Measurements from ENCODE around the gene RHBDD3. TPM values are rescaled to one million over a fixed set of nuclear protein-coding genes. Genes with fewer than 3 reads are reported as not detected.

RHBDD3 gene
- total RNA-seq, 1 experiment from 2014 or later: 49.6 TPM

GRCh38 chr22:29270475-29271271, 2.9 kb upstream of the RHBDD3 start:
- H3K27ac ChIP-seq (ENCODE audit: low read length): peak overlapping the region; percentile 98
- intact Hi-C loops (cut with micrococcal nuclease; ENCODE audit: unreplicated experiment): no loop called here
- ChIA-PET CTCF (no interaction called here), POLR2A (no interaction called here)
- DNase-seq (ENCODE audit: low read depth, low spot score) (peak; percentile 12), ATAC-seq (no peak)
- H3K36me3 ChIP-seq (ENCODE audit: control insufficient read depth, insufficient read depth, low read length): peaks cover 58% of the 10 kb centered on the region
- no TSS peak for BruUV-seq (replicated peaks)
- H3K4me3 ChIP-seq (ENCODE audit: low read depth in 2 of 2, low read length in 2 of 2): peak overlapping the region; percentile 91 to 98
- TF ChIP-seq CTCF (IDR thresholded peaks at IDR 0.05): no peak
- TF ChIP-seq SIN3A (IDR thresholded peaks at IDR 0.05; ENCODE audit: borderline replicate concordance, insufficient read depth, low read depth, low read length): no peak
- TF ChIP-seq POLR2AphosphoS5 (IDR thresholded peaks at IDR 0.05; ENCODE audit: low read depth, low read length): no peak
- no peak for TF ChIP-seq REST (IDR thresholded peaks at IDR 0.05; ENCODE audit: insufficient read depth in 1 of 2, low read depth in 2 of 2, low read length in 1 of 2)
- TF ChIP-seq TCF7L2 (IDR thresholded peaks at IDR 0.05; ENCODE audit: low read depth, low read length): no peak
- H3K27me3 ChIP-seq (ENCODE audit: control insufficient read depth, insufficient read depth, low read length): no peaks in the 10 kb centered on the region
- peaks cover 34% of the 10 kb centered on the region for H3K4me1 ChIP-seq (ENCODE audit: control insufficient read depth, insufficient read depth, low read length)
- in situ Hi-C loops (cut with HindIII; ENCODE audit: low pct_unique_long_range_greater_than_20kb, low sequenced_read_pairs): no loop called here
- H3K9me3 ChIP-seq (ENCODE audit: control insufficient read depth, insufficient read depth, low read depth, low read length): no peaks in the 10 kb centered on the region

GRCh38 chr22:29269731-29270474, 2.1 kb upstream of the RHBDD3 start:
- peak overlapping the region; percentile 98 for H3K27ac ChIP-seq (ENCODE audit: low read length)
- TF ChIP-seq REST (IDR thresholded peaks at IDR 0.05; ENCODE audit: insufficient read depth in 1 of 2, low read depth in 2 of 2, low read length in 1 of 2) (no peak), CTCF (IDR thresholded peaks at IDR 0.05) (no peak), POLR2AphosphoS5 (IDR thresholded peaks at IDR 0.05; ENCODE audit: low read depth, low read length) (no peak; the same call in 1 of the 2 replicates), TCF7L2 (IDR thresholded peaks at IDR 0.05; ENCODE audit: low read depth, low read length) (no peak)
- H3K36me3 ChIP-seq (ENCODE audit: control insufficient read depth, insufficient read depth, low read length): peaks cover 50% of the 10 kb centered on the region
- H3K4me1 ChIP-seq (ENCODE audit: control insufficient read depth, insufficient read depth, low read length): peaks cover 34% of the 10 kb centered on the region
- peak overlapping the region; percentile 91 to 98 for H3K4me3 ChIP-seq (ENCODE audit: low read depth in 2 of 2, low read length in 2 of 2)
- H3K9me3 ChIP-seq (ENCODE audit: control insufficient read depth, insufficient read depth, low read depth, low read length): no peaks in the 10 kb centered on the region
- no peaks in the 10 kb centered on the region for H3K27me3 ChIP-seq (ENCODE audit: control insufficient read depth, insufficient read depth, low read length)
- ChIA-PET POLR2A (no interaction called here), CTCF (no interaction called here)
- ATAC-seq (no peak), DNase-seq (ENCODE audit: low read depth, low spot score) (no peak)
- in situ Hi-C loops (cut with HindIII; ENCODE audit: low pct_unique_long_range_greater_than_20kb, low sequenced_read_pairs) (no loop called here), intact Hi-C loops (cut with micrococcal nuclease; ENCODE audit: unreplicated experiment) (no loop called here)
- BruUV-seq (replicated peaks): no TSS peak

All from Panc1 (cell line).